ENCODE data around the gene RBM22.

DNA sequence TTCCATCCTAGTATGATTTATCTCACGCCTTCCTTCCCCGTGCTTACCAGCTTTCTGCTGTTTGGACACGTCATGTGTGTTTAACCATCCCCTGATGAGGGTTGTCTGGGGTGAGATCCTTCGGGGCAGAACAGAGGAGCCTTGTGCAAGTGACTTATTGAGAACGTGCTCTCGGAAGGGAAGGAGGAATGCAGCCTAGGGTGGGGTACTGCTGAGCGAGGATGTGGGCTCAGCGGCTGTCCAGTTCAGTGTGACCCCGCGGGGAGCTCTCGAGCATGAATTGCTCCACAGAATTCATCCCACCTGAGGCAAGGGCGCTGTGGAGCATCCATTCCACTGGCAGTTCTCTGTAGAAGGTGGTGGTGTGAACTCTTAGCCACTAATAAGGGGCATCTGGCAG, 35.8 kb downstream of the RBM22 start:
- no peak for TF ChIP-seq POLR2A (IDR thresholded peaks at IDR 0.05)
- no peak for TF ChIP-seq CTCF (IDR thresholded peaks at IDR 0.05)

Measured in vagina (tissue), 2 donors.